OCI-LY3 (cell line): Measurements from ENCODE around the gene DNAI1.

Experiments used
- EZH2phosphoT487 ChIP-seq: fragments of 200-600 bp; shearing (Covaris generic); IDR thresholded peaks from 2 replicates; pipeline ENCODE4 v1.6.1; 2018; ENCODE audit warnings: antibody characterized with exemption, mixed run types, low read depth
- TF ChIP-seq, protein P1 (sequence below): fragments of 200-600, 300-600 bp; sonication (generic); IDR thresholded peaks from 2 replicates; pipeline ENCODE4 v1.5.1; 2014; ENCODE audit warnings: antibody characterized with exemption, low read length, low read depth

DNA sequence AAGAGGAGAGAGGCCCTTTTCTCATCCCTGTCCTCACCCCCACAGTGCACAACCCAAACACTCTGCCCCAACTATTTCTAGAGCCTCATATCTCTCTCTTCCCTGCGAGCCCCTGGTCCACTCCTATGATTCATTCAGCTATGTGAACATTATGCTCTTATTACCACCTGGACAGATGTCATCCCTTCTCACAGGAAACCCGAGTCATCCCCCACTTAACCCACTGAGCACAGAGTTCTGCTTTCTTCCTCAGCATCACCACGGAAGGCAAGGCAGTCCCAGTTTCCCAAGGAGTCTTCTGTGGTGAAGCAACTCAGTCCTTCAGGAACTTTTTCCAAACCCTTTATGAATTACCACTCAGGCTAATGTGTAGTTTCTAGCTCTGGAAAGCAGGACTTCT, 1.3 kb downstream of the DNAI1 start:
- TF ChIP-seq, protein P1, sequence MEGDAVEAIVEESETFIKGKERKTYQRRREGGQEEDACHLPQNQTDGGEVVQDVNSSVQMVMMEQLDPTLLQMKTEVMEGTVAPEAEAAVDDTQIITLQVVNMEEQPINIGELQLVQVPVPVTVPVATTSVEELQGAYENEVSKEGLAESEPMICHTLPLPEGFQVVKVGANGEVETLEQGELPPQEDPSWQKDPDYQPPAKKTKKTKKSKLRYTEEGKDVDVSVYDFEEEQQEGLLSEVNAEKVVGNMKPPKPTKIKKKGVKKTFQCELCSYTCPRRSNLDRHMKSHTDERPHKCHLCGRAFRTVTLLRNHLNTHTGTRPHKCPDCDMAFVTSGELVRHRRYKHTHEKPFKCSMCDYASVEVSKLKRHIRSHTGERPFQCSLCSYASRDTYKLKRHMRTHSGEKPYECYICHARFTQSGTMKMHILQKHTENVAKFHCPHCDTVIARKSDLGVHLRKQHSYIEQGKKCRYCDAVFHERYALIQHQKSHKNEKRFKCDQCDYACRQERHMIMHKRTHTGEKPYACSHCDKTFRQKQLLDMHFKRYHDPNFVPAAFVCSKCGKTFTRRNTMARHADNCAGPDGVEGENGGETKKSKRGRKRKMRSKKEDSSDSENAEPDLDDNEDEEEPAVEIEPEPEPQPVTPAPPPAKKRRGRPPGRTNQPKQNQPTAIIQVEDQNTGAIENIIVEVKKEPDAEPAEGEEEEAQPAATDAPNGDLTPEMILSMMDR = no peak
- TF ChIP-seq EZH2phosphoT487 = no peak
